Thyroid gland (tissue), 4 donors: ENCODE results near the gene PGLYRP3. TPM values are rescaled to one million over a fixed set of nuclear protein-coding genes. Genes with fewer than 3 reads are reported as not detected.

Source experiments
- DNase-seq, 2 donors: peaks; one replicate each; pipeline ENCODE4 v3.0.0-alpha.2; 2019
- H3K27ac ChIP-seq, 3 donors: fragments of 200-600 bp; sonication (generic); 1 replicate in 2 of 3; 2 replicates in 1 of 3; pipeline ENCODE4 v1.5.1; 2016 to 2019; ENCODE audit warnings: mild to moderate bottlenecking in 1 of 3, moderate library complexity in 1 of 3
- H3K27me3 ChIP-seq: fragments of 200-600 bp; sonication (generic); one replicate; pipeline ENCODE4 v1.5.1; 2019
- H3K36me3 ChIP-seq, 2 donors: fragments of 200-600 bp; sonication (generic); one replicate each; pipeline ENCODE4 v1.5.1; 2016 to 2019
- H3K4me1 ChIP-seq, 2 donors: fragments of 200-600 bp; sonication (generic); one replicate each; pipeline ENCODE4 v1.5.1; 2017 to 2019
- H3K4me3 ChIP-seq, 3 donors: fragments of 200-600 bp; sonication (generic); replicated peaks in 1 of 3; 1 replicate in 2 of 3; 2 replicates in 1 of 3; pipeline ENCODE4 v1.5.1; 2016; ENCODE audit warnings: mild to moderate bottlenecking in 1 of 3
- H3K9me3 ChIP-seq: fragments of 200-600 bp; sonication (generic); one replicate; pipeline ENCODE4 v1.5.1; 2017
- POLR2A ChIP-seq, 2 donors: fragments of 450-650 bp; IDR thresholded peaks; one replicate each; pipeline ENCODE4 v1.6.1; 2017; ENCODE audit warnings: antibody characterized with exemption in 2 of 2, mild to moderate bottlenecking in 2 of 2, moderate library complexity in 1 of 2
- WGBS, 2 donors: methylation state at CpG; one replicate each; pipeline ENCODE4 v1.1.5; 2017; 5-methylcytosine and 5-hydroxymethylcytosine counted together
- intact Hi-C: fragments of 100-400 bp; cut with DNase I; formaldehyde crosslinking; loops from one replicate; pipeline ENCODE4 v1.15.1; 2023
- total RNA-seq, 4 donors: library from RNA; depleted of rRNA; stranded (reverse); fragments of >200 nt; gene quantifications; one replicate each; pipeline ENCODE4 v1.2.3, GENCODE V29; 2016
- TF ChIP-seq, protein P1 (sequence below), 6 experiments: fragments of 200-600 bp in 3 of 6; fragments of 450-650 bp in 3 of 6; sonication (generic) in 3 of 6; IDR thresholded peaks; one replicate each; pipeline ENCODE4 v1.5.1; 2016 to 2019; ENCODE audit warnings: antibody characterized with exemption in 6 of 6, mild to moderate bottlenecking in 2 of 6, inconsistent platforms in 1 of 6, moderate library complexity in 1 of 6

The PGLYRP3 gene, protein sequence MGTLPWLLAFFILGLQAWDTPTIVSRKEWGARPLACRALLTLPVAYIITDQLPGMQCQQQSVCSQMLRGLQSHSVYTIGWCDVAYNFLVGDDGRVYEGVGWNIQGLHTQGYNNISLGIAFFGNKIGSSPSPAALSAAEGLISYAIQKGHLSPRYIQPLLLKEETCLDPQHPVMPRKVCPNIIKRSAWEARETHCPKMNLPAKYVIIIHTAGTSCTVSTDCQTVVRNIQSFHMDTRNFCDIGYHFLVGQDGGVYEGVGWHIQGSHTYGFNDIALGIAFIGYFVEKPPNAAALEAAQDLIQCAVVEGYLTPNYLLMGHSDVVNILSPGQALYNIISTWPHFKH
- total RNA-seq, result not detected

DNA sequence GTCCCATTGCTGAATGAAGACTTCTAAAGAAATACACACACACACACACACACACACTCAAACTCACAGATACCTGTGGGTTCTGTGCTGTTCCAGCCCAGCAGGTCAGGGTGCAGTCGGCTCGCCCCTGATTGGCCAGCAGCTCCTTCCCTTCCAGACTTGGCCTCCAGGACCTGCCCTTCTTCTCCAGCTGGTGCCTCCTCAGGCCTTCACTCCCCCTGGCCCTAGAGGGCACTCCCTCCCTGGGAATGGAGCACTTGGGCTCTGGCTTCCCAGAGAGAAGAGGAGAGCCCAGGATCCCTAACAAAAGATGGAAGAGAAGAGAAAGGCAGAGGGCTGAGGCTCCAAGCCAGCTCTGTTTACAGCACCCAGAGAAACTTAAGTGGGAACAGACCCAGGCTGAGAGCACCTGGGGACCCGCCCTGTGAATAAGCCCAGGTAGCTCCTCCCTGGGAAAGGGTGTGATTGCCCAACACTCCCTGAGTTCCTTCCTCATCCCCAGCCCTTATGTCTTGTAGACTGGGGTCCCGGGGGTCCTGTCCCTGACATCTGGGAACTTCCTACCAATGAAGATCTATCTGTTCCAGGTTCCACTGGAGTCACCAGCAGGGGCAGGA lies at the start of gene PGLYRP3:
TSS of gene PGLYRP3 (minus strand) at position 383 of the 617 bp plus-strand sequence. CDS start 2,287 bp downstream, outside the sequence.
- Histone ChIP-seq H3K9me3 (no peaks in the 10 kb centered on the region), H3K27me3 (no peaks in the 10 kb centered on the region), H3K36me3 (no peaks in the 10 kb centered on the region), H3K4me1 (no peaks in the 10 kb centered on the region), H3K27ac (no peak within 1 kb of the TSS), H3K4me3 (no peak within 1 kb of the TSS)
- intact Hi-C loops, result no loop called here
- 81 to 86% methylated on average over 4 of the region's 4 CpGs for WGBS, 2 donors
- TF ChIP-seq POLR2A (IDR thresholded peaks at IDR 0.05), result no peak
- TF ChIP-seq, protein P1, sequence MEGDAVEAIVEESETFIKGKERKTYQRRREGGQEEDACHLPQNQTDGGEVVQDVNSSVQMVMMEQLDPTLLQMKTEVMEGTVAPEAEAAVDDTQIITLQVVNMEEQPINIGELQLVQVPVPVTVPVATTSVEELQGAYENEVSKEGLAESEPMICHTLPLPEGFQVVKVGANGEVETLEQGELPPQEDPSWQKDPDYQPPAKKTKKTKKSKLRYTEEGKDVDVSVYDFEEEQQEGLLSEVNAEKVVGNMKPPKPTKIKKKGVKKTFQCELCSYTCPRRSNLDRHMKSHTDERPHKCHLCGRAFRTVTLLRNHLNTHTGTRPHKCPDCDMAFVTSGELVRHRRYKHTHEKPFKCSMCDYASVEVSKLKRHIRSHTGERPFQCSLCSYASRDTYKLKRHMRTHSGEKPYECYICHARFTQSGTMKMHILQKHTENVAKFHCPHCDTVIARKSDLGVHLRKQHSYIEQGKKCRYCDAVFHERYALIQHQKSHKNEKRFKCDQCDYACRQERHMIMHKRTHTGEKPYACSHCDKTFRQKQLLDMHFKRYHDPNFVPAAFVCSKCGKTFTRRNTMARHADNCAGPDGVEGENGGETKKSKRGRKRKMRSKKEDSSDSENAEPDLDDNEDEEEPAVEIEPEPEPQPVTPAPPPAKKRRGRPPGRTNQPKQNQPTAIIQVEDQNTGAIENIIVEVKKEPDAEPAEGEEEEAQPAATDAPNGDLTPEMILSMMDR (IDR thresholded peaks at IDR 0.05), result no peak
- no peak for DNase-seq

DNA sequence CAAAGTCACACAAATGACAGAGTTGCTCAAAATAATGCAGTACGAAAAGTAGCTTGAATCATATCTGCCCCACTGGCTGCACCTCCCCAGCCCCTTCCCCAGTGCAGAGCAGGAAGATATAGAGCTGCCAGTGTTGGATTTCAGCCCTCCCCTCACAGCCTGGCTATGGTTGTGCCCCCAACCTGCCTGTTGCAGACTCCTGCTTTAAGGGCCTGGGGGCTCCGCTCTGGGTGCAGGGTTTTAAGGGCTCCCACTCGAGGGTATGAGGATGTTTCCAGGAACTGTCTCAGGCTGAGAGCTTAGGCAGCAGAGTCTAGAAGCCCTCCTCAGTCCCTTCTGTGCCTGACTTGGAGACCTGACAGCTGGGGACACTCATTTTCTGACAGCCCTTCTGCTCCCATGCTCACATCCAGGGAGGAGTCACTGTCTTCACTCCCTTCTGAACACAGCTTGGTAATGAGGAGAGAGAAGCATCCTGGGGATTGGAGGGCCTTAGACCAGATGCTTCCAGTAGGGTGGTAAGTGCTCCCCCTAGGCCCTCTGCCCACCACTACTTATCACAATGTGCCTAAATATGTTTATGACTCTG lies 49.5 kb upstream of the PGLYRP3 start:
- Histone ChIP-seq H3K4me1 (no peaks in the 10 kb centered on the region), H3K27ac (no peak overlapping the region), H3K4me3 (no peak overlapping the region), H3K36me3 (no peaks in the 10 kb centered on the region), H3K27me3 (no peaks in the 10 kb centered on the region), H3K9me3 (no peaks in the 10 kb centered on the region)
- no peak for TF ChIP-seq POLR2A (IDR thresholded peaks at IDR 0.05)
- TF ChIP-seq, protein P1 (IDR thresholded peaks at IDR 0.05), result no peak
- intact Hi-C loops, result no loop called here
- 80 to 98% methylated on average over 2 to 3 of the region's 3 CpGs for WGBS, 2 donors
- DNase-seq, result no peak

DNA sequence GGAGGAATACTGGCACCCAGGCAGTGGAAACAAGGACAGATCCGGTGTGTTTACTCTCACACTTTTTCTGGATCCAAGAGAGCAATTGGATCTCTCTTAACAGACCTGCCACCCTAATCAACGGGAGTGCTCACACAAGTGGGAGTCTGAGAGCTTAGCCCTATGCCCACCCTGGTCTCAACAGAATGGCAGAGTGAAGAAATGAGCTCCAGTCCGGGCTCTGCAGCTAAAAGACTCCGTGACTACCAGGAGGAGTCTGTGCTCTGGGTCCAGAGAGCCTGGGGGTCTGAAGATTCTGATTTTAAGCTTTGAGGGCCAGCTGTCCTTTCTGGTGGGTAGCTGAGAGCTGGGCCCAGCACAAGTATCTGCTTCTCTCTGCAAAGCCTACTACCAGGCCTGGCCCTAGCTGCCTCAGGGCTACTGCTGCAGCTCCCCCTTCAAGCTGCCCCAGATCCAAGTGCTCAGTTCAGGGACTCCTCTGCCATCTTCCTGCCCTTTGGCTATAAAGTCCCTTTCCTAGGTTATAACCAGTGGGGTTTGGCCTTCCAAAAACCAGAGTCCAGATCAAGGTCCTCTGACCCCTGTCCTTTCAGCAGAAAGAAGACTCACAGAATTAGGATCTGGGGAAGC lies 48.8 kb upstream of the PGLYRP3 start:
- DNase-seq, result no peak
- H3K27ac ChIP-seq, result no peak overlapping the region
- intact Hi-C loops, result no loop called here
- no peaks in the 10 kb centered on the region for H3K4me1 ChIP-seq
- H3K36me3 ChIP-seq, result no peaks in the 10 kb centered on the region
- TF ChIP-seq, protein P1 (IDR thresholded peaks at IDR 0.05), result no peak
- TF ChIP-seq POLR2A (IDR thresholded peaks at IDR 0.05), result no peak
- H3K9me3 ChIP-seq, result no peaks in the 10 kb centered on the region
- 68 to 78% methylated on average over 3 to 4 of the region's 4 CpGs for WGBS, 2 donors
- H3K27me3 ChIP-seq, result no peaks in the 10 kb centered on the region
- H3K4me3 ChIP-seq, result no peak overlapping the region

DNA sequence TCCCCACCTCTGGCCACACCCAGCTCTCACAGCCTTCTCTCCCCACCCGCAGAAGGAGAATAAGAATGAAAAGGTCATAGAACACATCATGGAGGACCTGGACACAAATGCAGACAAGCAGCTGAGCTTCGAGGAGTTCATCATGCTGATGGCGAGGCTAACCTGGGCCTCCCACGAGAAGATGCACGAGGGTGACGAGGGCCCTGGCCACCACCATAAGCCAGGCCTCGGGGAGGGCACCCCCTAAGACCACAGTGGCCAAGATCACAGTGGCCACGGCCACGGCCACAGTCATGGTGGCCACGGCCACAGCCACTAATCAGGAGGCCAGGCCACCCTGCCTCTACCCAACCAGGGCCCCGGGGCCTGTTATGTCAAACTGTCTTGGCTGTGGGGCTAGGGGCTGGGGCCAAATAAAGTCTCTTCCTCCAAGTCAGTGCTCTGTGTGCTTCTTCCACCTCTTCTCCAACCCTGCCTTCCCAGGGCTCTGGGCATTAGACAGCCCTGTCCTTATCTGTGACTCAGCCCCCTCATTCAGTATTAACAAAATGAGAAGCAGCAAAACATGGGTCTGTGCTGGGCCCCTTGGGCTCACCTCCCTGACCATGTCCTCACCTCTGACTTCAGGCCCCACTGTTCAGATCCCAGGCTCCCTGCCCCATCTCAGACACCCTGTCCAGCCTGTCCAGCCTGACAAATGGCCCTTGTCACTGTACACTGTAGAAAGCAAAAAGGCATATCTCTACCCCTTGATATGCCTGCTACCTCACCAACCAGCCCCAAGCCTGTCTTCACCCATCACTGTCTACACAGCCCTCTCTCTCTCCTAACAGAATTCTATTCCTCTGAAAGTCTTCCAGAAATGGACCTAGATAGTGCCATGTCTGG lies 48.1 kb upstream of the PGLYRP3 start:
- TF ChIP-seq POLR2A (IDR thresholded peaks at IDR 0.05), result no peak
- TF ChIP-seq, protein P1 (IDR thresholded peaks at IDR 0.05), result no peak
- Histone ChIP-seq H3K4me3 (no peak overlapping the region), H3K9me3 (no peaks in the 10 kb centered on the region), H3K36me3 (no peaks in the 10 kb centered on the region), H3K27me3 (no peaks in the 10 kb centered on the region), H3K27ac (no peak overlapping the region), H3K4me1 (no peaks in the 10 kb centered on the region)
- intact Hi-C loops, result no loop called here
- 85 to 92% methylated on average over 11 of the region's 11 CpGs for WGBS, 2 donors
- no peak for DNase-seq
